ENCODE measurements around the gene PCSK5.

DNA sequence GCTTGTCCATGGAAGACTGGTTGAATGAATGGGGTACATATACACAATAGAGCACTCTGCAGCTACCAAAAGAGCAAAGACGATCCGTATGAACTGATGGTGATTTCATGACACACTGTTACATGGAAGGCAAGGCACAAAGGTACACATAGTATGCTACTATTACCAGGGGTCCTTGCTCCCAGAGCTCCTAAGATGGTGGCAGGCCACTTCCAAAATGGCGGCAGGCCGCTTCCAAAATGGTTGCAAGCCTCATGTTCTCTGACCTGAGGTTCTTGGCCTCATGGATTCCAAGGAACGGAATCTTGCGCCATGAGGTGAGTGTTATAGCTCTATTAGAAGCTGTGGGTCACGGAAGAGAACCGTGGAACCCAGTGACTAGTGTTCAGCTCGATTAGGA lies 356.2 kb downstream of the PCSK5 start:
- TF ChIP-seq, protein P1, sequence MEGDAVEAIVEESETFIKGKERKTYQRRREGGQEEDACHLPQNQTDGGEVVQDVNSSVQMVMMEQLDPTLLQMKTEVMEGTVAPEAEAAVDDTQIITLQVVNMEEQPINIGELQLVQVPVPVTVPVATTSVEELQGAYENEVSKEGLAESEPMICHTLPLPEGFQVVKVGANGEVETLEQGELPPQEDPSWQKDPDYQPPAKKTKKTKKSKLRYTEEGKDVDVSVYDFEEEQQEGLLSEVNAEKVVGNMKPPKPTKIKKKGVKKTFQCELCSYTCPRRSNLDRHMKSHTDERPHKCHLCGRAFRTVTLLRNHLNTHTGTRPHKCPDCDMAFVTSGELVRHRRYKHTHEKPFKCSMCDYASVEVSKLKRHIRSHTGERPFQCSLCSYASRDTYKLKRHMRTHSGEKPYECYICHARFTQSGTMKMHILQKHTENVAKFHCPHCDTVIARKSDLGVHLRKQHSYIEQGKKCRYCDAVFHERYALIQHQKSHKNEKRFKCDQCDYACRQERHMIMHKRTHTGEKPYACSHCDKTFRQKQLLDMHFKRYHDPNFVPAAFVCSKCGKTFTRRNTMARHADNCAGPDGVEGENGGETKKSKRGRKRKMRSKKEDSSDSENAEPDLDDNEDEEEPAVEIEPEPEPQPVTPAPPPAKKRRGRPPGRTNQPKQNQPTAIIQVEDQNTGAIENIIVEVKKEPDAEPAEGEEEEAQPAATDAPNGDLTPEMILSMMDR (IDR thresholded peaks at IDR 0.05 in 8 of 11, conservative IDR thresholded peaks at IDR 0.05 in 3 of 11): no peak
- TF ChIP-seq POLR2AphosphoS5 (IDR thresholded peaks at IDR 0.05) (no peak), POLR2A (IDR thresholded peaks at IDR 0.05) (no peak)
